Prostate gland (tissue), 2 donors: ENCODE measurements around the gene HSD17B11.

Source experiments
- CTCF ChIP-seq, 4 experiments: fragments of 200-600 bp in 2 of 4; fragments of 450-650 bp in 2 of 4; sonication (generic) in 2 of 4; IDR thresholded peaks; 1 replicate in 3 of 4; 2 replicates in 1 of 4; pipeline ENCODE4 v1.5.1; 2016 to 2019; ENCODE audit warnings: antibody characterized with exemption in 4 of 4, mild to moderate bottlenecking in 2 of 4, moderate library complexity in 2 of 4
- POLR2A ChIP-seq: fragments of 450-650 bp; IDR thresholded peaks from one replicate; pipeline ENCODE4 v1.6.1; 2016; ENCODE audit warnings: antibody characterized with exemption, mild to moderate bottlenecking
- POLR2AphosphoS5 ChIP-seq: sonication (generic); formaldehyde crosslinking; IDR thresholded peaks from one replicate; pipeline ENCODE4 v1.6.1; 2017; ENCODE audit warnings: antibody characterized with exemption

- no peak for TF ChIP-seq CTCF (IDR thresholded peaks at IDR 0.05)
- no peak for TF ChIP-seq POLR2A
- TF ChIP-seq POLR2AphosphoS5 = no peak
These were observed 60.2 kb downstream of the HSD17B11 start for GRCh38 chr4:87330761-87331160.
